AG09309 (cell line): ENCODE data around the gene MBD5.

Experiments used
- DNase-seq: peaks from one replicate; pipeline ENCODE4 v3.0.0-alpha.2; 2010; ENCODE audit warnings: low read depth
- H3K4me3 ChIP-seq: 2 replicates; pipeline ENCODE4 v1.5.1; 2011; ENCODE audit warnings: mild to moderate bottlenecking, low read depth, low read length, moderate library complexity; ENCODE audit not compliant: control insufficient read depth
- TF ChIP-seq, protein P1 (sequence below): IDR thresholded peaks from 2 replicates; pipeline ENCODE4 v1.5.1; 2011; ENCODE audit warnings: mild to moderate bottlenecking, low read depth, low read length, inconsistent platforms; ENCODE audit not compliant: insufficient read depth, control insufficient read depth; ENCODE audit errors: missing control alignments

MBD5 gene

DNA sequence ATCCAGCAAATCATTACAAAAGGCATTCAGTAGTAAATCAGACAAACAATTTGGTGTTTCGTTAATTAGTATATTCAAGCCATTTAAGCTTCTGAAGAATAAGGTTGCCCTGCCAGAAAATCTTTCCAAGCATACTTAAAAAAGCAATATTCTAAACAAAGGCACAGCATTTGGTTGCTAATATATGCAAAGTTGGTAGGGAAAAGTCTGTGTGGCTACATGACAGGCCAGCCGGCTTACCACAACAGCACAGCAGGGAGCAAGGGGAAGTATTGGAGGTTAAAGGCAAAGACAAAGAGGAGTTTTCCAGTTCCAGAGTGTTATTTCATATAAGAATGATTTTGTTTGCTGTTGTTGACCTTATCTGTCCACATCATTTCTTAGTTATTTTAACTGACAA lies 282.3 kb downstream of the MBD5 start:
- no peak overlapping the region for H3K4me3 ChIP-seq
- TF ChIP-seq, protein P1, sequence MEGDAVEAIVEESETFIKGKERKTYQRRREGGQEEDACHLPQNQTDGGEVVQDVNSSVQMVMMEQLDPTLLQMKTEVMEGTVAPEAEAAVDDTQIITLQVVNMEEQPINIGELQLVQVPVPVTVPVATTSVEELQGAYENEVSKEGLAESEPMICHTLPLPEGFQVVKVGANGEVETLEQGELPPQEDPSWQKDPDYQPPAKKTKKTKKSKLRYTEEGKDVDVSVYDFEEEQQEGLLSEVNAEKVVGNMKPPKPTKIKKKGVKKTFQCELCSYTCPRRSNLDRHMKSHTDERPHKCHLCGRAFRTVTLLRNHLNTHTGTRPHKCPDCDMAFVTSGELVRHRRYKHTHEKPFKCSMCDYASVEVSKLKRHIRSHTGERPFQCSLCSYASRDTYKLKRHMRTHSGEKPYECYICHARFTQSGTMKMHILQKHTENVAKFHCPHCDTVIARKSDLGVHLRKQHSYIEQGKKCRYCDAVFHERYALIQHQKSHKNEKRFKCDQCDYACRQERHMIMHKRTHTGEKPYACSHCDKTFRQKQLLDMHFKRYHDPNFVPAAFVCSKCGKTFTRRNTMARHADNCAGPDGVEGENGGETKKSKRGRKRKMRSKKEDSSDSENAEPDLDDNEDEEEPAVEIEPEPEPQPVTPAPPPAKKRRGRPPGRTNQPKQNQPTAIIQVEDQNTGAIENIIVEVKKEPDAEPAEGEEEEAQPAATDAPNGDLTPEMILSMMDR = no peak
- no peak for DNase-seq

DNA sequence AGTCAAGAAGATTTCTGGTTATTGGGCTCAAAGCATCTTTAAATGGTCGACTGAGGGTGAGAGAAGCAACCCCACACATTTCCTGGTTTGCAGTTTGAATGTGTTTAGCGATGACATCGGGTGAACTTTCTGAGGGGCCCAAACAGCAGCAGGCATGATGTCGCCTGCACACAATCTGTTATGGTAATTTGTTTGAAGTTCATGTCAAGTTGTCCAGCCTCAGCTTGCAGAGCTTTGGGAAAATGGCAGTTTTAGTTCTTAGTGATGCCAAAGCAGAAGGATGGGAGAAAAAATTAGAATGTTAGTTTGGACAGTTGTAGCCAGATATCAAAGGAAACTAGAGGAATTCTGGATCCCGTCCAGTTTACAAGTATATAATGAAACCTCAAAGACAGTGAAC lies 284.6 kb downstream of the MBD5 start:
- TF ChIP-seq, protein P1 = no peak
- no peak overlapping the region for H3K4me3 ChIP-seq
- no peak for DNase-seq

DNA sequence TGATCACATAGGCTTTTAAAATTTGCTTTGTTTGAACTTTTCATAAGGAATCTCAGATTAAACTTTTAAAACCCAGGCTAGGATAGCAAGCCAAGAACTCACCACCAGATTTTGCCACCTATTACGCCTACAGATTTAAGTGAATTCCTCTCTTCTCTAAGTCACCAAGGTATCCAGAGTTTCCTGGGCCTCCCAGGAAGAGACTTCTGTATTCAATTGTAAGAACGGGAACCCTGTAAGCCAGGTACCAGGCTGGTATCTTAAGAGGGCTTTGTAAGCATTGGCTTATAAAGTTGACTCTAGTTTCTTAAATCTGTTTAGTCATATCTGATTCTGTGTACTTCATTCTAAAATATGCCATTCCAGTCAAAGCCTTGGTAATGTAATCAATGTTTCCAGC lies 285.1 kb downstream of the MBD5 start:
- no peak overlapping the region for H3K4me3 ChIP-seq
- TF ChIP-seq, protein P1 = no peak
- DNase-seq = no peak

DNA sequence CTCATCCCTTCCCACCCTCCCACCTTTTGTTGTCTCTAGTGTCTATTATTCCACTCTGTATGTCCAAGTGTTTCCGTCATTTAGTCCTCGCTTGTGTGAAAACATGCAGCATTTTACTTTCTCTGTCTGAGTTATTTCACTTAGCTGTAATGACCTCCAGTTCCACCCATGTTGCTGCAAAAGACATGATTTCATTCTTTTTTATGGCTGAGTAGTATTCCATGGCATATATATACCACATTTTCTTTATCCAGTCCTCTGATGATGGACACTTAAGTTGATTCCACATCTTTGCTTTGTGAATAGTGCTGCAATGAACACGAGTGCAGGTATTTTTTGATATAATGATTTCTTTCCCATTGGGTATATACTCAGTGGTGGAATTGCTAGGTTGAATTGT lies 296.7 kb downstream of the MBD5 start:
- no peak overlapping the region for H3K4me3 ChIP-seq
- TF ChIP-seq, protein P1 = no peak

DNA sequence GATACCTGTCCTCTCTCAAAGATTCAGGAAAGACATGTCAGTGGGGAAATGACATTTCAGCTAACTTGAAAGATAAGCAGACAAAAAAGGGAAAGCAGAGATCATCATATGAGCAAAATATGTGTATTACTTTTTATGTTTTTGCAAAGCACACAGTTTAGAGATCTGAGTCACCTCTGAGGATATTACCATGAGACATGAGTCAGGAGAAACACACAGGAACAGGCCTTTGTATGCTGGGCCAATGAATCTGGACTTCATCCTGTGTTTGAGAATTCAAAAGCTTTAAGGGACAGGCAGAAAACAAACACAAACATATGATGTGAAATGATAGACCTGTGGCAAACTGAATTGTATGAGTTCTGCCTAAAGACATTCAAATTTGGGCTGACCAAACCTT lies 317.6 kb downstream of the MBD5 start:
- peak; percentile 8 for DNase-seq
- TF ChIP-seq, protein P1 = no peak

More for the DNA sequence above, 296.7 kb downstream of the MBD5 start:
- DNase-seq = no peak

DNA sequence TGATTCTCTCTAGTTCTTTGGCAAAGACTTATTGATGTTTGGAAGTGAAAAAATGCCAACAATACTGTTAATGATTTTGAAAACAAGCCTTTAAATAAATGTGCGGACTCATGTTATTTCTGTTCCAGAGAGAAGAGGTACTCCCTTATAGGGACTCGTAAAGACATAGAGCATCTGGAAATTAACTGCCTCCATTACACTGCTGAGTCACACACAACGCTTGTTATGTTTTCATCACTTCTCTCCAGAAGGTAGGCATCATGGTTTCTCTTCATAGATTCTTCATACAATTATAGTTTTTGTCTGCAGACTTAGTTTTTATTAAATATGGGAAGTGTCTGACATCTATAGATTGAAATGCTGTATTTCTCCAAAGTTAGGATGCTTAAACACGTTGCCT lies 321.2 kb downstream of the MBD5 start:
- no peak overlapping the region for H3K4me3 ChIP-seq
- TF ChIP-seq, protein P1 = no peak
- no peak for DNase-seq

More for the DNA sequence above, 317.6 kb downstream of the MBD5 start:
- no peak overlapping the region for H3K4me3 ChIP-seq

DNA sequence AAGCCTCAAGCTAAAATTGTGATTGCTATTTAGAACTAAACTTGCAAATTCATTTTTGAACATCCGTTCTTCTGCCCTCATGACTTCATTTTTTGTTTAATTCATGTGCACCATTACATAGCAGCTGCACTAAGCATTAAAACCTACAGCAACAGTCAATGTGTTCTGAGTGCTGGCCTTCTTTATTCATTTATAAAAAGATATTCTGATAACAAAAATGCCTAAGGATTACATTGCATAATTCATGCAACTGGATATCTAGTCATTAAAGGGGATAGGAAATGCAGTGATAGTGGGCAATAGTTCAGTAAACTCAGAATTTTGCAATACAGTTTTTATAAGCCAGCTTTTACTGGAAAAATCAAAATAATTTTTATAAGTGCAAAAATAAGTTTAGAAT lies 329.3 kb downstream of the MBD5 start:
- no peak overlapping the region for H3K4me3 ChIP-seq
- TF ChIP-seq, protein P1 = no peak
- DNase-seq = peak; percentile 5
